Adrenal gland (tissue), 5 donors: ENCODE data around the gene TNFRSF19.

Source experiments
- CTCF ChIP-seq, 6 experiments: fragments of 450-650 bp in 4 of 6; fragments of 200-600 bp in 2 of 6; sonication (generic) in 1 of 6; IDR thresholded peaks; 1 replicate in 5 of 6; 2 replicates in 1 of 6; pipeline versions ENCODE4 v1.5.1 to v1.8.0; 2016 to 2021; ENCODE audit warnings: antibody characterized with exemption in 6 of 6, mild to moderate bottlenecking in 2 of 6, moderate library complexity in 1 of 6
- POLR2A ChIP-seq, 2 donors: fragments of 450-650 bp; IDR thresholded peaks; one replicate each; pipeline ENCODE4 v1.6.1; 2017; ENCODE audit warnings: antibody characterized with exemption in 2 of 2, mild to moderate bottlenecking in 2 of 2, moderate library complexity in 1 of 2
- donor health status: DM: no; HTN: no; CAD: no.

- TF ChIP-seq CTCF (IDR thresholded peaks at IDR 0.05) = no peak
- no peak for TF ChIP-seq POLR2A (IDR thresholded peaks at IDR 0.05)
These were observed 85.1 kb downstream of the TNFRSF19 start for GRCh38 chr13:23655321-23655720.
